Measurements from ENCODE around the gene SPPL2C. TPM values are rescaled to one million over a fixed set of nuclear protein-coding genes. Genes with fewer than 3 reads are reported as not detected.

SPPL2C gene
- polyA plus RNA-seq, 3 donors = not detected

GRCh38 chr17:45828171-45828570, 16.5 kb upstream of the SPPL2C start:
- no peak for DNase-seq

GRCh38 chr17:45828582-45829133, 16.0 kb upstream of the SPPL2C start:
- no peak for DNase-seq

- no peak for DNase-seq
These were observed 10.8 kb upstream of the SPPL2C start for GRCh38 chr17:45833920-45834319.

- DNase-seq = no peak
These were observed 9.9 kb upstream of the SPPL2C start for GRCh38 chr17:45834471-45835396.

GRCh38 chr17:45835481-45835880, 9.2 kb upstream of the SPPL2C start:
- DNase-seq = no peak

GRCh38 chr17:45836047-45837044, 8.3 kb upstream of the SPPL2C start:
- no peak for DNase-seq

- DNase-seq = no peak
These were observed 7.5 kb upstream of the SPPL2C start for GRCh38 chr17:45837187-45837586.

- DNase-seq = no peak
These were observed 7.1 kb upstream of the SPPL2C start for GRCh38 chr17:45837603-45838002.

- no peak for DNase-seq
These were observed 5.9 kb upstream of the SPPL2C start for GRCh38 chr17:45838751-45839295.

- DNase-seq = no peak
These were observed 5.2 kb upstream of the SPPL2C start for GRCh38 chr17:45839442-45839841.

- DNase-seq = no peak
These were observed 3.5 kb upstream of the SPPL2C start for GRCh38 chr17:45841186-45841585.

GRCh38 chr17:45841883-45842525, 2.7 kb upstream of the SPPL2C start:
- DNase-seq = no peak

- DNase-seq = no peak
These were observed 959 bp upstream of the SPPL2C start for GRCh38 chr17:45843722-45844121.

GRCh38 chr17:45845376-45846185, 900 bp downstream of the SPPL2C start:
- no peak for DNase-seq

- no peak for DNase-seq
These were observed 1.5 kb downstream of the SPPL2C start for GRCh38 chr17:45846223-45846622.

- no peak for DNase-seq
These were observed 2.0 kb downstream of the SPPL2C start for GRCh38 chr17:45846646-45847045.

GRCh38 chr17:45847101-45847500, 2.4 kb downstream of the SPPL2C start:
- no peak for DNase-seq

GRCh38 chr17:45847747-45848146, 3.1 kb downstream of the SPPL2C start:
- no peak for DNase-seq

GRCh38 chr17:45848405-45848804, 3.7 kb downstream of the SPPL2C start:
- no peak for DNase-seq

- DNase-seq = no peak
These were observed 4.3 kb downstream of the SPPL2C start for GRCh38 chr17:45848868-45849535.

Data from renal pelvis (tissue), 4 donors.